ENCODE measurements around the gene OR1F1.

OR1F1 gene

GRCh38 chr16:3190949-3191353, 2.9 kb downstream of the OR1F1 start:
- no peaks in the 10 kb centered on the region; the same call in 1 of the 2 replicates for H3K27me3 ChIP-seq (ENCODE audit: insufficient read depth, low read depth)
- H3K4me1 ChIP-seq (ENCODE audit: low read depth, poor library complexity, severe bottlenecking): peaks cover 19% of the 10 kb centered on the region
- no peak overlapping the region for H3K4me3 ChIP-seq (IDR thresholded peaks at IDR 0.05; ENCODE audit: insufficient read depth, low read depth, low read length)

GRCh38 chr16:3192476-3193019, 4.5 kb downstream of the OR1F1 start:
- no peak for TF ChIP-seq CTCF (conservative IDR thresholded peaks at IDR 0.05; ENCODE audit: low read depth, low read length)
- H3K4me2 ChIP-seq: no peak overlapping the region
- no peak overlapping the region for H2AFZ ChIP-seq (ENCODE audit: low read depth)
- no peak overlapping the region for H3K9ac ChIP-seq
- peaks cover 4% of the 10 kb centered on the region; the same call in 1 of the 2 replicates for H3K27me3 ChIP-seq (ENCODE audit: insufficient read depth, low read depth)
- H3K79me2 ChIP-seq (ENCODE audit: insufficient read depth, low read depth): no peaks in the 10 kb centered on the region
- H3K27ac ChIP-seq: no peak overlapping the region
- H3K4me1 ChIP-seq (ENCODE audit: low read depth, poor library complexity, severe bottlenecking): peaks cover 17% of the 10 kb centered on the region
- no peak overlapping the region for H3K4me3 ChIP-seq (IDR thresholded peaks at IDR 0.05; ENCODE audit: insufficient read depth, low read depth, low read length)
- no peaks in the 10 kb centered on the region for H3K36me3 ChIP-seq (ENCODE audit: insufficient read depth)
- H4K20me1 ChIP-seq (ENCODE audit: insufficient read depth): no peaks in the 10 kb centered on the region

More at GRCh38 chr16:3190949-3191353, 2.9 kb downstream of the OR1F1 start:
- Histone ChIP-seq H2AFZ (ENCODE audit: low read depth) (no peak overlapping the region), H3K9ac (no peak overlapping the region), H3K36me3 (ENCODE audit: insufficient read depth) (no peaks in the 10 kb centered on the region), H3K79me2 (ENCODE audit: insufficient read depth, low read depth) (no peaks in the 10 kb centered on the region), H3K27ac (no peak overlapping the region), H4K20me1 (ENCODE audit: insufficient read depth) (no peaks in the 10 kb centered on the region), H3K4me2 (no peak overlapping the region)
- TF ChIP-seq CTCF (conservative IDR thresholded peaks at IDR 0.05; ENCODE audit: low read depth, low read length): no peak

GRCh38 chr16:3193221-3194212, 5.5 kb downstream of the OR1F1 start:
- Histone ChIP-seq H3K79me2 (ENCODE audit: insufficient read depth, low read depth) (no peaks in the 10 kb centered on the region), H3K4me1 (ENCODE audit: low read depth, poor library complexity, severe bottlenecking) (peaks cover 15% of the 10 kb centered on the region), H3K9ac (no peak overlapping the region), H3K27ac (no peak overlapping the region), H3K27me3 (ENCODE audit: insufficient read depth, low read depth) (peaks cover 4% of the 10 kb centered on the region; the same call in 1 of the 2 replicates), H2AFZ (ENCODE audit: low read depth) (no peak overlapping the region), H4K20me1 (ENCODE audit: insufficient read depth) (no peaks in the 10 kb centered on the region), H3K36me3 (ENCODE audit: insufficient read depth) (no peaks in the 10 kb centered on the region), H3K4me3 (IDR thresholded peaks at IDR 0.05; ENCODE audit: insufficient read depth, low read depth, low read length) (no peak overlapping the region), H3K4me2 (no peak overlapping the region)
- no peak for TF ChIP-seq CTCF (conservative IDR thresholded peaks at IDR 0.05; ENCODE audit: low read depth, low read length)

GRCh38 chr16:3194792-3195191, 6.8 kb downstream of the OR1F1 start:
- no peaks in the 10 kb centered on the region for H4K20me1 ChIP-seq (ENCODE audit: insufficient read depth)
- no peak for TF ChIP-seq CTCF (conservative IDR thresholded peaks at IDR 0.05; ENCODE audit: low read depth, low read length)

More at GRCh38 chr16:3194792-3195191, 6.8 kb downstream of the OR1F1 start:
- Histone ChIP-seq H3K27ac (no peak overlapping the region), H2AFZ (ENCODE audit: low read depth) (no peak overlapping the region), H3K4me2 (no peak overlapping the region), H3K36me3 (ENCODE audit: insufficient read depth) (no peaks in the 10 kb centered on the region), H3K79me2 (ENCODE audit: insufficient read depth, low read depth) (no peaks in the 10 kb centered on the region), H3K9ac (no peak overlapping the region), H3K4me1 (ENCODE audit: low read depth, poor library complexity, severe bottlenecking) (peaks cover 14% of the 10 kb centered on the region), H3K27me3 (ENCODE audit: insufficient read depth, low read depth) (peaks cover 4% of the 10 kb centered on the region; the same call in 1 of the 2 replicates), H3K4me3 (IDR thresholded peaks at IDR 0.05; ENCODE audit: insufficient read depth, low read depth, low read length) (no peak overlapping the region)
